NCI-H2081 (cell line): ENCODE data around the gene SGF29.
"Not testable (repeated sequence)": the region's sequence is repeated elsewhere in the genome, so short reads cannot be mapped to it uniquely, and the experiment has no call there.

ENCODE experiments used
- DNase-seq, 2 experiments: peaks; one replicate each; lab custom pipeline; 2025; lab: John Stamatoyannopoulos, UW

The SGF29 gene

DNA sequence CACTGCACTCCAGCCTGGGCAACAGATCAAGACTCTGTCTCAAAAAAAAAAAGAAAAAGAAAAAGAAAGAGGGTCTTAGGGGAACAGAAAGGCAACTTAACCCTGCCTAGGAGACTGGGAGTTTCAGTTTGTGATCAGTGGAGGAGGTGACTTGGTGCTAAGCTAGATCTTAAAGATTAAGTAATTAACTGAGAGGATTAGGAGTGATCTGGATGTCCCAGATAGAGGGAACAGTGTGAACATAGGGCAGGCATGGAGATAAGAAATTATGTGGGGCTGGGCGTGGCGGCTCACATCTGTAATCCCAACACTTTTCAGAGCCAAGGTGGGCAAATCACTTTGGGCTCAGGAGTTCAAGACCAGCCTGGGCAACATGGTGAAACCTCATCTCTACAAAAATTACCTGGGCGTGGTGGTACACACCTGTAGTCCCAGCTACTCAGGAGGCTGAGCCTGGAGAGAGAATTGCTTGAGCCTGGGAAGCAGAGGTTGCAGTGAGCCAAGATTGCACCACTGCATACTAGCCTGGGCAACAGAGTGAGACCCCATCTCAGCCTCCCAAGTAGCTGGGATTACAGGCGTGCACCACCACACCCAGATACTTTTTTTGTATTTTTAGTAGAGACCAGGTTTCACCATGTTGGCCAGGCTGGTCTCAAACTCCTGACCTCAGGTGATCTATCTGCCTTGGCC lies 12.7 kb downstream of the SGF29 start:
- not testable (repeated sequence) for DNase-seq

DNA sequence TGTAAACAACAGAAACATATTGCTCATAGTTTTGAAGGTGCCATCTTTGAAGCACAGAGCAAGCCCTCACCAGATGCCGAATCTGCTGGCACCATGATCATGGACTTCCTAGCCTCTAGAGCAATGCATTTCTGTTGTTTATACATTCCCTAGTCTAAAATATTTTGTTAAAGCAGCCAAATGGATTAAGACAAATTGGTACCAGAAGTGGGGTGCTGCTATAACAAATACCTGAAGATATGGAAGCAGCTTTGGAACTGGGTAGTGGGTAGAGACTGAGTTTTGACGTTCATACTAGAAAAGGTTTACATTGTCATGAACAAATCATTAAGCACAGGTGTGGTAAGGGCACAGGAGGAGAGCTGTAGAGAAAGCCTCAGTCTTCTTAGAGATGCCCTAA lies 13.6 kb downstream of the SGF29 start:
- no peak for DNase-seq

DNA sequence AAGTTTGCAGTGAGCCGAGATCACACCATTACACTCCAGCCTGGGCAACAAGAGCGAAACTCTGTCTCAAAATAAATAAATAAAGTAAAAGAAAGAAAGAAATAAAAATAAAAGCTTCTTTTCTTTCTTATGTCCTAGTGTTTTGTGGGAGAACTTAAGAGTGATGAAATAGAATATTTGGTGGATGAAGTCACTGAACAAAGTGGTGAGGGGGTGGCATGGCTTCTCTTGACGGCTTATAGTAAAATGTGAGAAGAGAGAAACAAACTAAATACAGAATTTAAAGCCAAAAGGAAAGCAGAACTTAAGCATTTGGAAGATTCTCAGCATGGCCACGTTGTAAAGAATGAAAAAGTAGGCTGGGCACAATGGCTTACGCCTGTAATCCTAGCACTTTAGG lies 15.3 kb downstream of the SGF29 start:
- no peak for DNase-seq

DNA sequence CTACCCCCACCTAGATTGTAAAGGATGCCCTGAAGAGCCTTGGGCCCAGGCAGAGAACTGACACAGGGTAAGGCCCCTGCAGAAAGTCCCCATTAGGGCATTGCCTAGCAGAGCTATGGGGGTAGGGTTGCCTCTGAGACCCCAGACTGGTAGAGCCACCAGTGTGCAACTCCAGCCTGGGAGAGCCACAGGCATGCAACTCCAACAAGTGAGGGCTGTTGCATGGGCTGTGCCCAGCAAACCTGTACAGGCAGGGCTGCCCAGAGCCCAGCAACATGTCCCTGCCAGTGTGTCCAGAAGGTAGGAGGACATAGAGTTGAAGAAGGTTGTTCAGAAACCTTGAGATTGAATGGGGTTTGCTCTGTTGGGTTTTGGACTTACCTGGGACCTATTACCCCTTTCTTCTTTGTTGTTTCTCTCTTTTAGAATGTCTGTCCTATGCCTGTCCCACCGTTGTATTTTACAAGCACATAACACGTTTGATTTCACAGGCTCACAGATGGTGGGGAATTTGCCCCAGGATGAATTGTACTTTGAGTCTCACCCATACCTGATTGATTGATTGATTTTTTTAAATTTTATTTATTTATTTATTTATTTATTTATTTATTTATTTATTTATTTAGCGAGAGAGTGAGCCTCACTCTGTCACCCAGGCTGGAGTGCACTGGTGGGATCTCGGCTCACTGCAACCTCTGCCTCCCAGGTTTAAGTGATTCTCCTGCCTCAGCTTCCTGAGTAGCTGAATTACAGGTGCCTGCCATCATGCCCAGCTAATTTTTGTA lies 16.4 kb downstream of the SGF29 start:
- no peak for DNase-seq

DNA sequence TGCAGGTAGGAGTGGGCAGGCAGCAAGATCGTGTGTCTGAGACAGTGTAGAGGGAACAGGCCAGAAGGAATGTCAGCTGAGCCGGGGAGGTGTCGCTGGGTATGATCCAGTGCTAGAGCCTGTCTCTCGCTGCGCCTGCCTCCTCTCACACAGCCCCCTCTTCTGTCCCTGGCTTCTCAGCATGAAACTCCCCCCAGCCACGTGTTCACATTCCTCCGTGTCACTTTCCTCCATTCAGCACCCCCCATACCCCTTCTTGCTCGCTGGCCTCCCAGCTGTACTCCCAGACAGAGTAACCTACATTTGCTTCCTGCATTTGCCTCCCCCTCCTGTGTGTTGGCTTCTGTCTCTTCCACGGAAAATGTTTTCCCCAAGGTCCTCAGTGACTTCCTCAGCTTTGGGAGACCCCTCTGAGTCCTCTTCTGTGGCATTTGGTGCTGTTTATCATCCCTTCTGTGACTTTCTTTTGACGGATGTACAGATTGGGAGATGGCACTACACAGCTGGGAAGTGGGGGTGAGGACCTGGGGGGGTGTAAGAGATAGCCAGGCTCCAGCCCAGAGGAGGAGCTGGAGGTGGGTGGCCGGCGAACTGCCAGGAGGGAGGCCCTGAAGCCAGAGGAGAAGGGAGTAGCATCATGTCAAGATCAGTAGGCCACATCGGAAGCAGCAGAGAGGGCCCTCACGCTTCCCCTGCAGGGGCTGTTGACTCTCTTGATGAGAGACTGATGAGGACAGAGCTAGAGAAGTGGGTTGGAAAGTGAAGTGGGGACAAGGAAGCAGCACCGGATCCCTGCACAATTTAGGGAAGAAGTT lies 19.2 kb downstream of the SGF29 start:
- no peak for DNase-seq

DNA sequence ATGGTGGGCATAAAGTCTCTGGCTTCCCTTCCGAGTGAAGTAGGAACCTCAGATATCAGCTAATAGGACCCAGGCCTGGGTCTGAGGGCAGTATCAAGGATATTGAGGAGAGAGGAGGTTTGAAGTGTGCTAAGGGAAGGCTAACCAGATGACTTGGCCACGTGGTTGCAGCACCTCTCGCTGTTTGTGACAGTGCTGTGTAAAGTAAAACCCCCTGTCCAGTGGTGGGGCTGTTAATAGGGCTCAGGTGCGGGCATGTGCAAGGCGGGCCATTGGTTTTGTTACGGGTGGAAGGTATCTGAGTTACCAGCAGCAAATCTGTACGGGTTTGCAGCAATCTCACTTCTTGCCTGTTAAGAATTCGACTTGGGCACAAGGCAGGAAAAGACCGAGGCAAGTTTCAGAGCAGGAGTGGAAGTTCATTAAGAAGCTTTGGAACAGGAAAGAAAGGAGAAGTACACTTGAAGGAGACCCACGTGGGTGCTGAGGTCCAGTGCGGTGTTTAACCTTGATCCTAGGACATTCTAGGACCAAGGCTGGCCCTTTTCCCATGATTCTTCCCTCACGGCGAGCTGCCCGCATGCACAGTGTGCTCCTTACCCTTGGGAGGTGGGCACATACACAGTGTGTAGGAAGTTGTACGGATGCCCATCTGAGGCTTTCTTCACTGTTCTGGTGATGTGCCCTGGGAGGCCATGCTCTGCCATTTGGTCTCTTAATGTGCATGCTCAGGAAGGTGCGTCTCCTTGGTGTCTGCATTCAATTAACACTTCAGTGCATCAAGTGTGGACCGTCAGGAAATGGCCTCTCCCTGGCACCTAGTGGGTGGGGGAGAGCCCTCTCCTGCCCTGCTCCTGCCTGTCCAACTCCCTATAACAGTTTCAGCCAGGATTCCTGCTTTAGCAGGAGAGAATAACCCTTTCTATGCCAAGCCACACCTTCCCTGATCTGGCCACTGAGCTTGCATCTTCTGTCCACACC lies 20.3 kb downstream of the SGF29 start:
- DNase-seq, result no peak

DNA sequence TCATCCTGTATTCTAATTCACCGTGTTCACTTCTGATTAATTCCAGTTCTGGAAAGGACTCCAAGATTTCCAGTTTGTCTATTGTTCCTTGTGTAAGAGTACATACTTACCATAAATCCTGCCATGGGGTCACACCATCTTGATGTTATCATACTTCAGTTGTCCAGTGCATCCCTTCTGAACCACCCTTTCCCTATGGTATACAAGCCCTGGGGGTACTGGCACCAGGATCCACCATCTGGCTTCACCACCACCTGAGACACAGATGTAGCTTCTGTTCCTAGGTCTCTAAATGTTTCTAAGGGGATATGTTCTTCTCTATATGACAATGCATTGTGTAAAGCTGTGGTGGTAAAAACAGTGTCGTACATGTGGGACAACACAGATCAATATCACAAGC lies 21.2 kb downstream of the SGF29 start:
- no peak for DNase-seq

DNA sequence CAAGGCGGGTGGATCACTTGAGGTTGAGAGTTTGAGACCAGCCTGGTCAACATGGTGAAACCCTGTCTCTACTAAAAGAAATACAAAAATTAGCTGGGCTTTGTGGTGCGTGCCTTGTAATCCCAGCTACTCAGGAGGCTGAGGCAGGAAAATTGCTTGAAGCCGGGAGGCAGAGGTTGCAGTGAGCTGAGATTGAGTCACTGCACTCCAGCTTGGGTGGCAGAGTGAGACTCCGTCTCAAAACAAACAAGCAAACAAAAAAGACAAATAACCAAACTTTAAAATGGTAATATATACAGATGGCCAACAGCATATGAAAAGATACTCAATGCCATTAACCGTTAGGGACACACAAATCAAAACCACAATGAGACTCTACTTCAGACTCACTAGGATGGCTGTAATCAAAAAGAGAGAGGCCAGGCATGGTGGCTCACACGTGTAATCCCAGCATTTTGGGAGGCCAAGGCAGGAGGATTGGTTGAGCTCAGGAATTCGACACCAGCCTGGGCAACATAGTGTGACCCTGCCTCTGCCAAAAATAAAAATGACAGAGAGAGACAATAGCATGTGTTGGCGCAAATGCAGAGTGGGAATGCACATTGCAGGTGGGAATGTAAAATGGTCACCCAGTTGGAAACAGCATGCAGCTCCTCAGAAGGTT lies 21.9 kb downstream of the SGF29 start:
- no peak for DNase-seq

DNA sequence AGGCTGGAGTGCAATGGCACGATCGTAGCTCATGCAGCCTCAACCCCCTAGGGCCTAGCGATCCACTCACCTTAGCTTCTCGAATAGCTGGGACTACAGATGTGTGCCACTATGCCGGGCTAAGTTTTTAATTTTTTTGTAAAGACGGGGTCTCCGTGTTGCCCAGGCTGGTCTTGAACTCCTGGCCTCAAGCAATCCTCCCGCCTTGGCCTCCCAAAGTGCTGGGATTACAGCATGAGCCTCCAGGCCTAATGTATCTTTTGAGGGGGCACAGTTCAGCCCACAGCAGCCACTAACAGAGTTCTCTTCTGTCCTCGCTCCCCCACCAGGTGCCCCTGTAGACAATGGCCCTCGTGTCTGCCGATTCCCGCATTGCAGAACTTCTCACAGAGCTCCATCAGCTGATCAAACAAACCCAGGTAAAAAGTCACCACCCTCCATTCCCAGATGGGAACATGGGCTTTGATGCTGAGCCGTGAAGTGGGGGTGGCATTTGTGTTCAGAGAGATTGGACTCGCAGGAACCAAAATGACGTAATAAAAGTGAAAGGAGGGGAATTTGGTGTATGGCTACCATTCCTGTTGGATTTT lies 27.1 kb downstream of the SGF29 start:
- no peak for DNase-seq

DNA sequence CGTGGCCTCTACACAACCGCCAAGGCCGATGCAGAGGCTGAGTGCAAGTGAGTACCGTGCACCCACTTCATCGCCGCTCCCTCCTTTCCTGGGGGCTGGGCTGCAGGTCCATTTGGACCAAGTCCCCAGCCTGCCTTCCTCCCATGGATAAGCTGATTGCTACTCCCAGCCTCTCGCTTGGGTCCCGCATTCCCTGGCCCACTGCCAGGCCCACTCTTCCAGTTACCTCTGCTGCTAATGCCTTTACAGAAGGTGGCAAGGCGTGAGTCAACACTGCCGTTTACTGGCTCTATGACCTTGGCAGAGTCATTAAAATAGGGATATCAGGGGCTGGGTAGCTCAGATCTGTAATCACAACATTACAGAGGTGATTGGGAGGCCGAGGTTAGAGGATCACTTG lies 32.0 kb downstream of the SGF29 start:
- no peak for DNase-seq

DNA sequence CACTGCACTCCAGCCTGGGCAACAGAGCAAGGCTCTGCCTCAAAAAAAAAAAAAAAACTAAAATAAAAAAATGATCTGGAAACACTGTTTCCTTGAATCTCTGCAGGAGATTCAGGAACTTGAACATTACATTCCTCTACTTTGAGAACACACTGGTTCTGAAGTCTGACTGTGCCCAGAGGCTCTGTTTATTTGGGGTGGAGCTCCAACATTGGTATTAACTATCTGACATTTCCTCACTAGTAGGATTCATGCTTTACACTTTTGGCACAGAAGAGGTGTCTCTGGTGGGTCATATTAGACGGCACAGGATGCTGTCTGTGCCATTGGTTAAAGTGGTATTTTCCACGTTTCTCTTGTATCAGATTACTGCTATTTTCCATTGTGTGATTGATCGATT lies 32.7 kb downstream of the SGF29 start:
- DNase-seq, result no peak

DNA sequence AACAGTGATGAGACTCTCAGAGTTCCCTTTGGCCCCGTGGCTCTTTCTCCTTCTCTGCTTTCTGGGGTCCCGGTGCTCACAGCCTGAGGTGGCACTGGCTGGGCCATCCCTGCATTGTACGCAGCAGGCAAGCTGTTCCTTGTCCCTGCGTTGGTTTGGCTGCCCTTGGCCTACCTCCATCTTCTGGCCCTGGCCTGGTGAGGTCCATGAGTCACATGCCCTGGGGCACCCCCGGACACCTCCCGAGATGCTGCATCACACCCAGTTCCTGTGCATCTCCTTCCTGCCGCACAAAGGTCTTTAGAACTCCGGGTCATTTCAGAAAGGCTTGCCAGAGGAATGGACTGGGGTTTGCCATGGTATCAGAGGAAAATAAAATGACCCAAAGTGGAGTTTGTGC lies 33.7 kb downstream of the SGF29 start:
- DNase-seq, result no peak

DNA sequence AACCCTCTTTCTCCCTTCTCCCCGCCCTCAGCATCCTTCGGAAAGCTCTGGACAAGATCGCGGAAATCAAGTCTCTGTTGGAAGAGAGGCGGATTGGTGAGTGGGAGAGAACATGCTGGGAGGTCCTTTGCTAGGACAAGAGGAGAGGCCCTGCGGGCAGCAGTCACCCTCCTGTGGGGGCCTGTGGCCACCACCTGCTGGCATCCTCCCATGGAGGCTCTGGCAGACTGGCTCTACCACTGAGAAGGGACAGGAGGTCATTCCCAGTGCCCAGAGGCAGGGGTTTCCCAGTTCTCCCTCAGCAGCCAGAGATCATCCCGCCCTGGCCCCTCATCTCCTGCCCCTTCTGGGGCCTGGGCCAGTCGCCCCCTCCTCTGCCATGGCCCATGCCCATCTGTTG lies 35.3 kb downstream of the SGF29 start:
- DNase-seq, result no peak

DNA sequence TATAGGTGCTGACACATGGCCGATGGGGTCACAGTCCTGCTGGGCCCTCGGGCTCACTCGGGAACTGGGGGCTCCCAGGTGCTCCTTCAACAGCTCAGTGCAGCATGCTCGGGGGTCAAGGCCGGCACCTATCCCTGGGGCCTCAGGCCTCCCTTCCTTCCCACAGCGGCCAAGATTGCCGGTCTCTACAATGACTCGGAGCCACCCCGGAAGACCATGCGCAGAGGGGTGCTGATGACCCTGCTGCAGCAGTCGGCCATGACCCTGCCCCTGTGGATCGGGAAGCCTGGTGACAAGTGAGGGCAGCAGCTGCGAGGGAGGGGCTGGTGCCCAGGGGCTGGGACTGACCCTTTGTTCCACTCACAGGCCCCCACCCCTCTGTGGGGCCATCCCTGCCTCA lies 36.2 kb downstream of the SGF29 start:
- DNase-seq, result no peak

DNA sequence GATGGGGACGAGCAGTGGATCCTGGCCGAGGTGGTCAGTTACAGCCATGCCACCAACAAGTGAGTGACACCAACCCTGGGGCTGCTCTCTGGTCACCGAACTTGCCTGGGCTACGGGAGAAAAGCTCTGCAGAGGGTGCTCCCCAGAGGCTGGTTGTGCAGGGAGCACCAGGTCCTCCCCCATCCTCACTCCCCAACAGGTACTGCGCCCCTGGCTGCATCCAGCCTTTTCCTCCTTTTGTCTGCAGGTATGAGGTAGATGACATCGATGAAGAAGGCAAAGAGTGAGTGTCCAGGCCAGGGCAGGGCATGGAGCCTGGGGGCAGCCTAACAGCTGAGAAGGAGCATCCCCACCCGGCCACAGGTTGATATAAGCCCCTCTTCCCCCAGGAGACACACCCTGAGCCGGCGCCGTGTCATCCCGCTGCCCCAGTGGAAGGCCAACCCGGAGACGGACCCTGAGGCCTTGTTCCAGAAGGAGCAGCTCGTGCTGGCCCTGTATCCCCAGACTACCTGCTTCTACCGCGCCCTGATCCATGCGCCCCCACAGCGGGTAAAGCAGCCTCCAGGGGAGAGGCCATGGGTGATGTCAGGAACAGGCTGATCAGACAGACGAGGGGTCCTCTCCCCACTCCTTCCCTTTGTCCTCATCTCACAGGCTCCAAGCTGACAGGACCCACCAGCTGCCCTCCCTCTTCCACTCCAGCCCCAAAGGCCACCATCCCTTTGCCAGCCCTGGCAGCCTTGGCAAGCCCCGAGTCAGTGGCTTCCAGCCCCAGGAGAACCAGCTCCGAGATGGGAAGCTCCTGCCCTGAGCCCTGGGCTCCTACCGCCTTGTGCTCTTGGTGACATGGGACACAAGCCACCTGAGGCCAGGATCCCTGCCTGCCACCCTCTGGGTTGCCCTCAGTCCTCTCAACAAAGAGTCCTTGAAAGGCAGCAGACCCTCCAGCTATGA lies 36.9 kb downstream of the SGF29 start:
- no peak for DNase-seq

DNA sequence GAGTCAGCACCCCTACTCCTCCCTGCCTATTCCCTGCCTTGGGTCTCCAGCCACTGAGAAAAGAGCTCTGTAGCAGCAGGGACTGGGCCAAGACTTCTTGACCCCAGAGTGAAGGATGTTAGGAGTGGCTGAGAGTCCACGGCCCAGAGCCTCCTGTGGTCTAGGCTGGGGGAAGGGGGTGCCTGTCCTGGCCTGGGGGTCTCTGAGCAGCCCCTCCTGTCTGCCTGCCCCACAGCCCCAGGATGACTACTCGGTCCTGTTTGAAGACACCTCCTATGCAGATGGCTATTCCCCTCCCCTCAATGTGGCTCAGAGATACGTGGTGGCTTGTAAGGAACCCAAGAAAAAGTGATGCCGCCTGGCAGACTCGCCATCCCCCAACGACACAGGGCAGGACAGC lies 37.6 kb downstream of the SGF29 start:
- no peak for DNase-seq

DNA sequence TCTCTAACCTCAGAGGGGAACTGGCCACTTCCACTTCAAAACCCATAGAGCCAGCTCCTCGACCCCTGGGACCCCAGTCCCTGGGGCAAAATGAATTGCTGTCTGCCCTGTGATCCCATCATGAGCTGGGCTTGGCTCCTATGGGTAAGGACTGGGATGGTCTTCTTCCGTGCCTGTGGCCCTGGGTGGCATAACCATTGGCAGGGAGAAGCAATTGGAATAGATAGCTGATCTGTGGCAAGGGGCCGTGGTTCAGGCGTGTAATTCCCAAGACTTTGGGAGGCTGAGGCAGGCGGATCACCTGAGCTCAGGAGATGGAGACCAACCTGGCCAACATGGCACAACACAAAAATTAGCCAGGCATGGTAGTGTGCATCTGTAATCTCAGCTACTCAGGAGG lies 38.8 kb downstream of the SGF29 start:
- DNase-seq, result no peak

DNA sequence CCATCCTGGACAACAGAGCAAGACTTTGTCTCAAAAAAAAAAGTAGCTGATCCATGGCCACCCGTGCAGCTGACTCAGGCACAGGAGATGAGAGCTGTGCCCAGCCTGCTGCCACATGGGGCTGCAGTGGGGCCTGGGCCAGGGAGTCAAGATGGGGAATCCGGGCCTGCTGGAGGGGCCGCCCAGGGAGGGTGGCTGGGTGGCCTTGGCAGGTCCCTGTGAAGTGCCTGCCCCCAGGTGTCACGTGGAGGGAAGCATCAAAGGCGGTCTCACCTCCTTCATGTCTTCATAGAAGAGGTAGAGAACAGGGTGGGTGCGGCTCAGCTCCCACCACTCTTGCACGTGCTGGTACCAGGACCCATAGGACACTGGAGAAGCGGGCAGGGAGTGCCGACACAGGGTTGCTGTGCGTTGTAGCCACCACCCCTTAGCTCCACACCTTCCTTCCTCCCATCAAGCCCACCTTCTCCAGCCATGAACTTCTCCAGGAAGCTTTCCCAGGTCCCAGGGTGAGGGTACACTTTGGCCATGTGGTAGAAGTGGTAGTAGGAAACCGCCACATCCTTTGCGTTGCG lies 39.3 kb downstream of the SGF29 start:
- DNase-seq, result no peak

DNA sequence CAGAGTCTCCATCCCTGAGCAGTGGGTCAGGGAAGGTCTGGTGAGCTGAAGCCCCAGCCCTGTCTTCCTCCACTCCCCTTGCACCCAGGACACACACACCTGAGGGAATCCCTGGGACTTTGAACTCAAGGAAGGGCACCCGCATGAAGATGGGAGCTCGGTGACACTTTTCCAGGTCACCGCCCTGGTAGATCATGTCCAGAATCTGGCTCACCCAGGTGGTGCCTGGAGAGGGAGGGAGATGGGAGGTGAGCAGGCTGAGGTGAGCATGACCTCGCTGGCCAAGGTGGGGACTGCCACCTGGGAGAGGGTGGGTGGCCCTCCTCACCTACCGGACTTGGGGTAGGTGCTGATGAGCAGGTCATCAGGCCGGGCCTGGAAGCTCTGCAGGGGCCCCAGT lies 41.7 kb downstream of the SGF29 start:
- not testable (repeated sequence) for DNase-seq
